K562 (cell line): ENCODE results near the gene MUC5B. TPM values are rescaled to one million over a fixed set of nuclear protein-coding genes. Genes with fewer than 3 reads are reported as not detected.
A peak's percentile ranks its signal among the peaks of the same experiment; 100 is the strongest.

Source experiments
- ATAC-seq: fragments of 200-7000 bp; cut with Tn5 transposase; 3 replicates; pipeline ENCODE4 v1.9.1; 2020; ENCODE audit warnings: moderate library complexity
- BruUV-seq: library from RNA; stranded (reverse); fragments of 400-500 nt; replicated peaks from 2 replicates; lab custom pipeline; 2021; lab: Mats Ljungman, UMichigan
- CTCF ChIA-PET: fragments of 300-600 bp; formaldehyde crosslinking; extraction: SDS; loops from one replicate; lab custom pipeline; 2021; ENCODE audit warnings: low intra/inter-chr PET ratio; lab: Yijun Ruan, JAX
- POLR2A ChIA-PET: fragments of 300-600, 350-650 bp; sonication (Branson Sonifier 250); formaldehyde crosslinking; extraction: SDS; loops from one replicate; lab custom pipeline; 2021; ENCODE audit warnings: antibody characterized with exemption, inconsistent platforms; lab: Yijun Ruan, JAX
- DNase-seq, 4 experiments: peaks; one replicate each; pipeline versions ENCODE4 v3.0.0 to v3.0.0-alpha.2; 2011 to 2018; ENCODE audit warnings: low spot score in 3 of 4, mixed read lengths in 3 of 4; ENCODE audit errors: extremely low read depth in 1 of 4
- FAIRE-seq: peaks from 2 replicates; lab custom pipeline; 2011; peaks lifted over from hg19 to GRCh38; lab: Jason Lieb, UNC
- H2AFZ ChIP-seq: 2 replicates; pipeline ENCODE4 v1.6.0; 2011; ENCODE audit warnings: low read depth, low read length, control low read depth, inconsistent platforms
- H3K27ac ChIP-seq: fragments of 200-600 bp; 3 replicates; pipeline ENCODE4 v1.8.0; 2011; ENCODE audit warnings: low read depth, mild to moderate bottlenecking, control low read depth, inconsistent platforms, low read length, moderate library complexity, mixed read lengths; ENCODE audit errors: extremely low read depth
- H3K27me3 ChIP-seq, 2 experiments: fragments of 300-600 bp in 1 of 2; 2 replicates in 1 of 2; 3 replicates in 1 of 2; pipeline versions ENCODE4 v1.6.0 to v1.8.0; 2011; ENCODE audit warnings: inconsistent platforms in 2 of 2, low read length in 2 of 2, mild to moderate bottlenecking in 1 of 2, mixed read lengths in 1 of 2, moderate library complexity in 1 of 2; ENCODE audit not compliant: control insufficient read depth in 2 of 2, insufficient read depth in 2 of 2
- H3K36me3 ChIP-seq: fragments of 300-600 bp; 3 replicates; pipeline ENCODE4 v1.8.0; 2011; ENCODE audit warnings: mild to moderate bottlenecking, low read length, inconsistent platforms; ENCODE audit not compliant: control insufficient read depth, insufficient read depth
- H3K4me1 ChIP-seq, 2 experiments: fragments of 200-600 bp in 1 of 2; replicated peaks in 1 of 2; 2 replicates in 1 of 2; 3 replicates in 1 of 2; pipeline versions ENCODE4 v1.5.1 to v1.8.0; 2011; ENCODE audit warnings: inconsistent platforms in 2 of 2, low read length in 2 of 2, mild to moderate bottlenecking in 1 of 2, mixed read lengths in 1 of 2, moderate library complexity in 1 of 2; ENCODE audit not compliant: control insufficient read depth in 2 of 2, insufficient read depth in 2 of 2
- H3K4me2 ChIP-seq: 2 replicates; pipeline ENCODE4 v1.6.1; 2011; ENCODE audit warnings: low read length, control low read depth, inconsistent platforms, mixed read lengths; ENCODE audit not compliant: insufficient read depth
- H3K4me3 ChIP-seq: fragments of 200-600 bp; sonication (generic), shearing (Covaris generic); 2 replicates; pipeline ENCODE4 v1.5.1; 2016; ENCODE audit warnings: control low read depth, inconsistent platforms
- H3K79me2 ChIP-seq: fragments of 200-600 bp; 3 replicates; pipeline ENCODE4 v1.8.0; 2011; ENCODE audit warnings: low read length, inconsistent platforms; ENCODE audit not compliant: control insufficient read depth, insufficient read depth
- H3K9ac ChIP-seq, 2 experiments: 2 replicates each; pipeline versions ENCODE4 v1.6.0 to v1.6.1; 2011; ENCODE audit warnings: low read depth in 2 of 2, low read length in 2 of 2, control low read depth in 1 of 2, inconsistent platforms in 1 of 2, mild to moderate bottlenecking in 1 of 2, mixed read lengths in 1 of 2; ENCODE audit not compliant: insufficient read depth in 1 of 2
- H3K9me1 ChIP-seq: one replicate; pipeline ENCODE4 v1.6.0; 2011; ENCODE audit warnings: inconsistent platforms, mild to moderate bottlenecking, low read length, moderate library complexity; ENCODE audit not compliant: control insufficient read depth, insufficient read depth
- H3K9me3 ChIP-seq: replicated peaks from 2 replicates; pipeline ENCODE4 v1.5.1; 2011; ENCODE audit warnings: low read depth, low read length, inconsistent platforms; ENCODE audit not compliant: control insufficient read depth, insufficient read depth
- H4K20me1 ChIP-seq: replicated peaks from 2 replicates; pipeline ENCODE4 v1.6.1; 2011; ENCODE audit warnings: low read length, inconsistent platforms, mixed read lengths; ENCODE audit not compliant: control insufficient read depth, insufficient read depth
- BCOR ChIP-seq: fragments of 450-650 bp; IDR thresholded peaks from 2 replicates; pipeline ENCODE4 v1.6.1; 2016
- CBX5 ChIP-seq: IDR thresholded peaks from 2 replicates; pipeline ENCODE4 v1.6.1; 2014; ENCODE audit warnings: low read depth, borderline replicate concordance
- ELF1 ChIP-seq: fragments of 200-800 bp; sonication (Bioruptor generic); IDR thresholded peaks from 2 replicates; pipeline ENCODE4 v1.6.1; 2016; ENCODE audit warnings: missing genetic modification characterization, missing compliant biosample characterization
- ESRRA ChIP-seq: fragments of 450-650 bp; IDR thresholded peaks from 2 replicates; pipeline ENCODE4 v1.6.1; 2014; ENCODE audit warnings: low read depth, mild to moderate bottlenecking, moderate library complexity, borderline replicate concordance
- HOXB6 ChIP-seq: fragments of 250-450 bp; sonication (Bioruptor Pico); IDR thresholded peaks from 2 replicates; pipeline ENCODE4 v1.5.1; 2022; ENCODE audit warnings: mild to moderate bottlenecking, borderline replicate concordance
- KAT2B ChIP-seq: IDR thresholded peaks from one replicate; pipeline ENCODE4 v1.6.1; 2012; ENCODE audit warnings: low read depth, mild to moderate bottlenecking, control low read depth, inconsistent platforms, low read length, moderate library complexity
- PRMT5 ChIP-seq: sonication (generic); formaldehyde crosslinking; IDR thresholded peaks from 2 replicates; pipeline ENCODE4 v1.5.0; 2020; ENCODE audit warnings: missing genetic modification reagents
- SAFB ChIP-seq: fragments of 200-400 bp; formaldehyde crosslinking; IDR thresholded peaks from 2 replicates; pipeline ENCODE4 v1.6.1; 2017; ENCODE audit warnings: low read depth, low read length, borderline replicate concordance
- SOX6 ChIP-seq: fragments of 450-650 bp; IDR thresholded peaks from 2 replicates; pipeline ENCODE4 v1.6.1; 2014; ENCODE audit warnings: mild to moderate bottlenecking
- SP1 ChIP-seq: sonication (generic); formaldehyde crosslinking; IDR thresholded peaks from 2 replicates; pipeline ENCODE4 v1.8.1; 2022; ENCODE audit warnings: mild to moderate bottlenecking, missing genetic modification reagents
- SRF ChIP-seq, 2 experiments: fragments of 250-450, 450-650 bp in 1 of 2; sonication (Bioruptor Pico) in 1 of 2; sonication (generic) in 1 of 2; formaldehyde crosslinking; IDR thresholded peaks; 2 replicates each; pipeline versions ENCODE4 v1.5.0 to v1.5.1; 2020 to 2022; ENCODE audit warnings: mild to moderate bottlenecking in 1 of 2, missing genetic modification reagents in 1 of 2
- ZBTB1 ChIP-seq: sonication (generic); formaldehyde crosslinking; IDR thresholded peaks from 2 replicates; pipeline ENCODE4 v1.8.1; 2023; ENCODE audit warnings: missing genetic modification reagents, low read depth, mild to moderate bottlenecking, borderline replicate concordance
- ZFP36 ChIP-seq: fragments of 150-350 bp; IDR thresholded peaks from 2 replicates; pipeline ENCODE4 v1.6.1; 2018; ENCODE audit warnings: low read length, low read depth; ENCODE audit not compliant: partially characterized antibody
- ZNF224 ChIP-seq: sonication (generic); formaldehyde crosslinking; IDR thresholded peaks from 2 replicates; pipeline ENCODE4 v1.8.0; 2022; ENCODE audit warnings: mild to moderate bottlenecking, missing genetic modification reagents
- ZNF316 ChIP-seq: fragments of 450-650 bp; IDR thresholded peaks from 2 replicates; pipeline ENCODE4 v1.6.1; 2016
- ZNF696 ChIP-seq: fragments of 250-450 bp; sonication (Bioruptor Pico); conservative IDR thresholded peaks from 2 replicates; pipeline ENCODE4 v1.4.0; 2020; ENCODE audit warnings: mild to moderate bottlenecking, moderate library complexity
- ZNF785 ChIP-seq: fragments of 250-450 bp; sonication (Bioruptor Pico); IDR thresholded peaks from 2 replicates; pipeline ENCODE4 v1.4.0; 2020; ENCODE audit warnings: mild to moderate bottlenecking
- WGBS: fragments of 100-300 bp; shearing (Covaris generic); methylation state at CpG from one replicate; pipeline ENCODE4 v1.1.6; 2016; ENCODE audit warnings: low coverage, mixed read lengths; ENCODE audit not compliant: insufficient coverage; ENCODE audit errors: missing lambda C conversion rate; 5-methylcytosine and 5-hydroxymethylcytosine counted together
- in situ Hi-C: fragments of 300-500 bp; cut with MboI; formaldehyde crosslinking; loops from 4 replicates; pipeline ENCODE4 v1.15.0; 2018; ENCODE audit warnings: inconsistent platforms, mixed read lengths
- intact Hi-C: fragments of 100-400 bp; cut with micrococcal nuclease; formaldehyde crosslinking; loops from 2 replicates; pipeline ENCODE4 v1.14.2; 2022
- polyA plus RNA-seq, 8 experiments: library from polyadenylated mRNA; depleted of rRNA in 4 of 8; stranded (reverse) in 5 of 8; unstranded in 3 of 8; fragments of >200 nt; fragmentation: Nextera tagmentation in 2 of 8; fragmentation: Illumina TruSeq in 1 of 8; extraction: Ambion mirVana in 2 of 8; extraction: Trizol in 1 of 8; gene quantifications; 2 replicates each; pipeline versions ENCODE4 v1.2.1 to v1.2.3, GENCODE V29; 2011 to 2014; ENCODE audit warnings: inconsistent platforms in 1 of 8, missing spikeins in 1 of 8
- total RNA-seq, 7 experiments: library from RNA; depleted of rRNA in 6 of 7; stranded (reverse); fragments of >200 nt in 6 of 7; fragmentation: Illumina TruSeq in 2 of 7; extraction: Trizol in 2 of 7; gene quantifications; 2 replicates each; pipeline versions ENCODE4 v1.2.1 to v1.2.3, GENCODE V29; 2011 to 2021; ENCODE audit warnings: low replicate concordance in 1 of 7
- TF ChIP-seq, protein P1 (sequence below): sonication (generic); formaldehyde crosslinking; IDR thresholded peaks from 2 replicates; pipeline ENCODE4 v1.9.0; 2022; ENCODE audit warnings: mild to moderate bottlenecking, missing genetic modification reagents
- TF ChIP-seq, protein P2 (sequence below): sonication (generic); formaldehyde crosslinking; IDR thresholded peaks from 2 replicates; pipeline ENCODE4 v1.8.1; 2022; ENCODE audit warnings: missing genetic modification reagents

Gene MUC5B
- total and polyA plus RNA-seq, 9 of the 15 experiments (the other 6 are each of a cell fraction or from before 2014, with no cell fraction given): 0.04 to 0.95 TPM; not detected in 7

DNA sequence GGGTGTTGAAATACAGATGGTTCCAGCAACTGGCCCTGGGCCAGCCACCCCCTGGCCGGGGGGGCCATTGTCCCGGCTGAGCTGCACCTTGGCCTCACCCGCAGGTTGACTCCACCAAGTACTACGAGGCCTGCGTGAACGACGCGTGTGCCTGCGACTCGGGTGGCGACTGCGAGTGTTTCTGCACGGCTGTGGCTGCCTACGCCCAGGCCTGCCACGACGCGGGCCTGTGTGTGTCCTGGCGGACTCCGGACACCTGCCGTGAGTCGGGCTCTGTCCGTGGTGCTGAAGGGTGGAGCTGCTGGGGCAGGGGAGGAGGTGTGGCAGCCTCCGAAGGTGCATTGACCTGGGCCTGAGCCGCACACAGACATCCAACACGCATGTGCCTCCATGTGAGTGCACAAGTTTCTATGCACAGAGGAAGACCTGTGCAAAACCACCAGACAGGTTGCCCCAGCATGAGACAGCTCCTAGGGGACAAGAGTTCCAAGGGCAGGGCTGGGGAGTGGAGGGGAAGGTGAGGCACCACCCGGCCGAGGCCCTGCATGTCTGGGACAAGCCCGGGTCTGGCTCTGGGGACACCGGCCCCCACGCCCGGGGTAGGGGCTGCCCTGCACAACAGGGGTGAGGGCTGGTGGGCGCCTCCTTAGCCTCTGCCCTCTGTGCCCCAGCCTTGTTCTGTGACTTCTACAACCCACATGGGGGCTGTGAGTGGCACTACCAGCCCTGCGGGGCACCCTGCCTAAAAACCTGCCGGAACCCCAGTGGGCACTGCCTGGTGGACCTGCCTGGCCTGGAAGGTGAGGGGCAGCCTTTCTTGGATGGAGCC lies 16.1 kb downstream of the MUC5B start (continued):
- TF ChIP-seq, protein P1, sequence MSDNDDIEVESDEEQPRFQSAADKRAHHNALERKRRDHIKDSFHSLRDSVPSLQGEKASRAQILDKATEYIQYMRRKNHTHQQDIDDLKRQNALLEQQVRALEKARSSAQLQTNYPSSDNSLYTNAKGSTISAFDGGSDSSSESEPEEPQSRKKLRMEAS (CRISPR knock-in tag): peak; percentile 46; the same call in 1 of the 2 replicates
- TF ChIP-seq SOX6 (no peak), SAFB (peak; percentile 83), CBX5 (no peak), ZNF316 (no peak), ELF1 (tag) (no peak)

DNA sequence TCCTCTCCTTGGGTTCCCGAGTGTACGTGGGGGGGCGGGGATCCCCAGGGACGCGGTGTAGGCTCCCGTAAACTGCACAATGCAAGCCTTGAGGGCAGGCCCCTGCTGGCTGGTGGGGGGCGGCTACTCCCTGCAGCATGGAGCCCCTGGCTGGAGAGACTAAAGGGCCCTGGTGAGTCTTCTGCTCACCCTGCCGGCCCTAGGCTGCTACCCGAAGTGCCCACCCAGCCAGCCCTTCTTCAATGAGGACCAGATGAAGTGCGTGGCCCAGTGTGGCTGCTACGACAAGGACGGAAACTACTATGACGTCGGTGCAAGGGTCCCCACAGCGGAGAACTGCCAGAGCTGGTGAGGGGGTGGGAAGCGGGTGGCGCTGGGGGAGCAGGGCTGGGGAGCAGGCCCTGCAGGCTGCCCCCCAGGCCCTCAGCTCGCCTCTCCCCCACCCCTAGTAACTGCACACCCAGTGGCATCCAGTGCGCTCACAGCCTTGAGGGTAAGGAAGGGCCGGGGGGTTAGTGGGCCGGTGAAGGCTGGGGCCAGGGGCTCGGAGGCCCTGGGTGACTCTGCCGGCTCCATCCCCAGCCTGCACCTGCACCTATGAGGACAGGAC lies 16.8 kb downstream of the MUC5B start:
- intact Hi-C loops: no loop called here
- Histone ChIP-seq H3K9me1 (no peaks in the 10 kb centered on the region), H3K79me2 (no peaks in the 10 kb centered on the region), H3K9ac (no peak overlapping the region), H2AFZ (no peak overlapping the region), H3K9me3 (no peaks in the 10 kb centered on the region), H3K4me2 (no peak overlapping the region), H3K27me3 (peaks cover 0 to 44% of the 10 kb centered on the region in 2 experiments; a peak in 2 of 5 replicates), H3K36me3 (no peaks in the 10 kb centered on the region), H3K27ac (no peak overlapping the region), H3K4me1 (peaks cover 0 to 27% of the 10 kb centered on the region in 2 experiments; a peak in 2 of 5 replicates), H3K4me3 (no peak overlapping the region), H4K20me1 (peaks cover 16% of the 10 kb centered on the region; the same call in 1 of the 2 replicates)
- FAIRE-seq (no peak), ATAC-seq (no peak), DNase-seq (no peak)
- in situ Hi-C loops: no loop called here
- ChIA-PET CTCF (no interaction called here), POLR2A (interaction anchor here (0.5 to 0.6 kb wide), 2 partner anchors 22 to 394 kb away, joined by 3 read pairs; no protein-coding TSS in a partner anchor)
- no TSS peak for BruUV-seq
- 7% methylated on average over 17 of the region's 23 CpGs for WGBS
- TF ChIP-seq ZNF696 (no peak), PRMT5 (CRISPR knock-in tag) (no peak), HOXB6 (CRISPR knock-in tag) (no peak), SP1 (CRISPR knock-in tag) (no peak), ZNF224 (CRISPR knock-in tag) (no peak), KAT2B (no peak), ESRRA (no peak), ZFP36 (no peak), ZBTB1 (CRISPR knock-in tag) (no peak), BCOR (no peak), SRF (CRISPR knock-in tag; IDR thresholded peaks at IDR 0.05) (no peak), ZNF785 (CRISPR knock-in tag) (no peak)
- TF ChIP-seq, protein P2, sequence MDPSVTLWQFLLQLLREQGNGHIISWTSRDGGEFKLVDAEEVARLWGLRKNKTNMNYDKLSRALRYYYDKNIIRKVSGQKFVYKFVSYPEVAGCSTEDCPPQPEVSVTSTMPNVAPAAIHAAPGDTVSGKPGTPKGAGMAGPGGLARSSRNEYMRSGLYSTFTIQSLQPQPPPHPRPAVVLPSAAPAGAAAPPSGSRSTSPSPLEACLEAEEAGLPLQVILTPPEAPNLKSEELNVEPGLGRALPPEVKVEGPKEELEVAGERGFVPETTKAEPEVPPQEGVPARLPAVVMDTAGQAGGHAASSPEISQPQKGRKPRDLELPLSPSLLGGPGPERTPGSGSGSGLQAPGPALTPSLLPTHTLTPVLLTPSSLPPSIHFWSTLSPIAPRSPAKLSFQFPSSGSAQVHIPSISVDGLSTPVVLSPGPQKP (CRISPR knock-in tag): no peak
